Mammary epithelial cell (primary cell): Measurements from ENCODE around the gene BMP8B.

ENCODE experiments used
- CTCF ChIP-seq, 2 donors: IDR thresholded peaks in 1 of 2; conservative IDR thresholded peaks in 1 of 2; 2 replicates each; pipeline ENCODE4 v1.5.1; 2011 to 2012; ENCODE audit warnings: inconsistent platforms in 2 of 2, low read length in 2 of 2, mild to moderate bottlenecking in 2 of 2, control low read depth in 1 of 2, low read depth in 1 of 2; ENCODE audit not compliant: insufficient read depth in 1 of 2; ENCODE audit errors: extremely low read depth in 1 of 2
- EZH2 ChIP-seq: IDR thresholded peaks from 2 replicates; pipeline ENCODE4 v1.6.1; 2012; ENCODE audit warnings: low read length, inconsistent platforms, borderline replicate concordance

- TF ChIP-seq CTCF (conservative IDR thresholded peaks at IDR 0.05 in 1 of 2, IDR thresholded peaks at IDR 0.05 in 1 of 2; ENCODE audit: extremely low read depth in 1 of 2, insufficient read depth in 1 of 2, low read depth in 1 of 2, low read length in 2 of 2) (no peak), EZH2 (no peak)
Observed at GRCh38 chr1:39802496-39803260, 14.0 kb upstream of the BMP8B start.
